Suprapubic skin (tissue), 4 donors: Measurements from ENCODE around the gene KSR1. TPM values are rescaled to one million over a fixed set of nuclear protein-coding genes. Genes with fewer than 3 reads are reported as not detected.
"Not testable (repeated sequence)": the region's sequence is repeated elsewhere in the genome, so short reads cannot be mapped to it uniquely, and the experiment has no call there.

Experiments
- DNase-seq, 2 donors: peaks; one replicate each; pipeline ENCODE4 v3.0.0-alpha.2; 2019; ENCODE audit warnings: low spot score in 2 of 2
- H3K27ac ChIP-seq: fragments of 200-600 bp; sonication (generic); one replicate; pipeline ENCODE4 v1.5.1; 2019
- H3K27me3 ChIP-seq: fragments of 200-600 bp; sonication (generic); one replicate; pipeline ENCODE4 v1.5.1; 2019
- H3K36me3 ChIP-seq: fragments of 200-600 bp; sonication (generic); one replicate; pipeline ENCODE4 v1.5.1; 2019
- H3K4me1 ChIP-seq: fragments of 200-600 bp; sonication (generic); one replicate; pipeline ENCODE4 v1.5.1; 2019
- H3K4me3 ChIP-seq: fragments of 200-600 bp; sonication (generic); one replicate; pipeline ENCODE4 v1.5.1; 2019; ENCODE audit warnings: mild to moderate bottlenecking
- H3K9me3 ChIP-seq: fragments of 200-600 bp; sonication (generic); one replicate; pipeline ENCODE4 v1.5.1; 2019
- CTCF ChIP-seq, 2 donors: fragments of 200-600 bp in 1 of 2; fragments of 450-650 bp in 1 of 2; sonication (generic) in 1 of 2; IDR thresholded peaks; one replicate each; pipeline ENCODE4 v1.5.1; 2016 to 2019; ENCODE audit warnings: antibody characterized with exemption in 2 of 2, mild to moderate bottlenecking in 1 of 2, moderate library complexity in 1 of 2
- EP300 ChIP-seq: sonication (generic); formaldehyde crosslinking; IDR thresholded peaks from one replicate; pipeline ENCODE4 v1.6.1; 2017; ENCODE audit warnings: antibody characterized with exemption
- POLR2A ChIP-seq, 2 donors: fragments of 450-650 bp; IDR thresholded peaks; one replicate each; pipeline ENCODE4 v1.6.1; 2017; ENCODE audit warnings: antibody characterized with exemption in 2 of 2, mild to moderate bottlenecking in 2 of 2, moderate library complexity in 2 of 2
- POLR2AphosphoS5 ChIP-seq, 3 donors: sonication (generic); formaldehyde crosslinking; IDR thresholded peaks; one replicate each; pipeline ENCODE4 v1.6.1; 2017; ENCODE audit warnings: antibody characterized with exemption in 3 of 3
- WGBS: methylation state at CpG from one replicate; pipeline ENCODE4 v1.1.5; 2018; 5-methylcytosine and 5-hydroxymethylcytosine counted together
- total RNA-seq, 4 donors: library from RNA; depleted of rRNA; stranded (reverse); fragments of >200 nt; gene quantifications; one replicate each; pipeline ENCODE4 v1.1.0, GENCODE V29; 2016

The KSR1 gene
- total RNA-seq, 4 donors from 2014 or later = 38.1 to 54.0 (median 49.5) TPM

- Histone ChIP-seq H3K36me3 (peaks cover 68% of the 10 kb centered on the region), H3K27ac (no peak overlapping the region), H3K9me3 (no peaks in the 10 kb centered on the region), H3K27me3 (no peaks in the 10 kb centered on the region), H3K4me3 (no peak overlapping the region), H3K4me1 (peaks cover 14% of the 10 kb centered on the region)
- WGBS = 93% methylated on average over 5 of the region's 5 CpGs
- no peak for DNase-seq
- TF ChIP-seq CTCF (IDR thresholded peaks at IDR 0.05) = no peak
- no peak for TF ChIP-seq POLR2AphosphoS5 (IDR thresholded peaks at IDR 0.05)
- TF ChIP-seq EP300 = no peak
- no peak for TF ChIP-seq POLR2A (IDR thresholded peaks at IDR 0.05)
These were observed 169.6 kb downstream of the KSR1 start for GRCh38 chr17:27625856-27626255.

GRCh38 chr17:27627514-27627913, 171.3 kb downstream of the KSR1 start:
- TF ChIP-seq CTCF (IDR thresholded peaks at IDR 0.05) = no peak
- H3K36me3 ChIP-seq = peaks cover 52% of the 10 kb centered on the region
- no peak for DNase-seq
- H3K9me3 ChIP-seq = no peaks in the 10 kb centered on the region
- H3K4me3 ChIP-seq = no peak overlapping the region
- H3K4me1 ChIP-seq = peaks cover 25% of the 10 kb centered on the region
- H3K27ac ChIP-seq = no peak overlapping the region
- WGBS = 95% methylated on average over 10 of the region's 10 CpGs
- H3K27me3 ChIP-seq = no peaks in the 10 kb centered on the region

- 83% methylated on average over 5 of the region's 5 CpGs for WGBS
- no peak overlapping the region for H3K4me3 ChIP-seq
- no peak for TF ChIP-seq CTCF (IDR thresholded peaks at IDR 0.05)
These were observed 172.1 kb downstream of the KSR1 start for GRCh38 chr17:27628376-27628775.

GRCh38 chr17:27629260-27629659, 173.0 kb downstream of the KSR1 start:
- peaks cover 34% of the 10 kb centered on the region for H3K36me3 ChIP-seq
- H3K4me1 ChIP-seq = peaks cover 35% of the 10 kb centered on the region
- not testable (repeated sequence) for H3K27me3 ChIP-seq, H3K9me3 ChIP-seq, DNase-seq, H3K27ac ChIP-seq, H3K4me3 ChIP-seq
- WGBS = 54% methylated on average over 3 of the region's 3 CpGs

More at GRCh38 chr17:27628376-27628775, 172.1 kb downstream of the KSR1 start:
- Histone ChIP-seq H3K9me3 (no peaks in the 10 kb centered on the region), H3K36me3 (peaks cover 43% of the 10 kb centered on the region), H3K27me3 (no peaks in the 10 kb centered on the region), H3K27ac (no peak overlapping the region), H3K4me1 (peaks cover 26% of the 10 kb centered on the region)
- DNase-seq = no peak

GRCh38 chr17:27630607-27631410, 174.6 kb downstream of the KSR1 start, which contains the start of gene LGALS9:
TSS of gene LGALS9 (plus strand) at chr17:27631188. CDS start at chr17:27631266, 78 bp downstream.
- peaks cover 47% of the 10 kb centered on the region for H3K4me1 ChIP-seq
- H3K9me3 ChIP-seq = no peaks in the 10 kb centered on the region
- 43% methylated on average over 10 of the region's 10 CpGs for WGBS
- H3K4me3 ChIP-seq = peak within 1 kb of the TSS; percentile 36
- H3K27me3 ChIP-seq = no peaks in the 10 kb centered on the region
- TF ChIP-seq EP300 = no peak
- TF ChIP-seq POLR2A (IDR thresholded peaks at IDR 0.05) = peak in 1 of 2 donors; percentile 21
- peak within 1 kb of the TSS; percentile 67 for H3K27ac ChIP-seq
- no peak for DNase-seq
- peaks cover 20% of the 10 kb centered on the region for H3K36me3 ChIP-seq

GRCh38 chr17:27631411-27631760, 175.1 kb downstream of the KSR1 start:
- peaks cover 49% of the 10 kb centered on the region for H3K4me1 ChIP-seq
- 30% methylated on average over 6 of the region's 6 CpGs for WGBS
- DNase-seq = no peak
- H3K36me3 ChIP-seq = peaks cover 18% of the 10 kb centered on the region
- H3K27me3 ChIP-seq = no peaks in the 10 kb centered on the region
- TF ChIP-seq EP300 (no peak), CTCF (IDR thresholded peaks at IDR 0.05) (no peak), POLR2AphosphoS5 (IDR thresholded peaks at IDR 0.05) (no peak), POLR2A (IDR thresholded peaks at IDR 0.05) (no peak)
- H3K4me3 ChIP-seq = peak overlapping the region; percentile 36
- no peaks in the 10 kb centered on the region for H3K9me3 ChIP-seq
- H3K27ac ChIP-seq = peak overlapping the region; percentile 67
